Right lobe of liver (tissue), 6 donors: ENCODE measurements around the gene CCDC34. TPM values are rescaled to one million over a fixed set of nuclear protein-coding genes. Genes with fewer than 3 reads are reported as not detected.

Experiments used
- ATAC-seq, 4 donors: fragments of 200-7000 bp; cut with Tn5 transposase; one replicate each; pipeline ENCODE4 v1.9.1; 2020; ENCODE audit warnings: mild to moderate bottlenecking in 4 of 4, moderate library complexity in 4 of 4
- DNase-seq, 3 donors: peaks; one replicate each; pipeline ENCODE4 v3.0.0-alpha.2; 2020
- H3K27ac ChIP-seq, 3 donors: fragments of 200-600 bp; one replicate each; pipeline ENCODE4 v1.8.0; 2022
- H3K27me3 ChIP-seq, 2 donors: fragments of 200-600 bp; one replicate each; pipeline ENCODE4 v1.8.0; 2022
- H3K36me3 ChIP-seq, 4 donors: fragments of 200-600 bp; sonication (generic) in 1 of 4; one replicate each; pipeline versions ENCODE4 v1.5.1 to v1.8.0; 2017 to 2022; ENCODE audit warnings: control low read depth in 1 of 4
- H3K4me1 ChIP-seq, 4 donors: fragments of 200-600 bp; sonication (generic) in 1 of 4; one replicate each; pipeline versions ENCODE4 v1.5.1 to v1.8.0; 2017 to 2022; ENCODE audit warnings: control low read depth in 1 of 4
- H3K4me3 ChIP-seq, 3 donors: fragments of 200-600 bp; one replicate each; pipeline ENCODE4 v1.8.0; 2022
- H3K9me3 ChIP-seq, 4 donors: fragments of 200-600 bp; sonication (generic) in 1 of 4; one replicate each; pipeline versions ENCODE4 v1.5.1 to v1.8.0; 2017 to 2022; ENCODE audit warnings: control low read depth in 1 of 4
- POLR2A ChIP-seq: fragments of 450-650 bp; IDR thresholded peaks from one replicate; pipeline ENCODE4 v1.6.1; 2017; ENCODE audit warnings: antibody characterized with exemption, mild to moderate bottlenecking
- WGBS: methylation state at CpG from one replicate; pipeline ENCODE4 v1.1.6; 2018; ENCODE audit warnings: low coverage, low lambda C conversion rate; ENCODE audit not compliant: insufficient coverage; ENCODE audit errors: missing lambda C conversion rate; 5-methylcytosine and 5-hydroxymethylcytosine counted together
- intact Hi-C, 2 donors: fragments of 100-400 bp; cut with DNase I; formaldehyde crosslinking; loops; one replicate each; pipeline versions ENCODE4 v1.11.2 to v1.14.1; 2022
- total RNA-seq, 6 experiments: library from RNA; depleted of rRNA in 2 of 6; stranded (reverse); fragments of >200 nt in 2 of 6; fragmentation: NEBNext Ultra II Directional in 3 of 6; extraction: Animal tissue kit (Norgen Biotek cat#: 25700) in 3 of 6; gene quantifications; one replicate each; pipeline versions ENCODE4 v1.1.0 to v1.2.4, GENCODE V29; 2016 to 2023
- TF ChIP-seq, protein P1 (sequence below), 4 donors: fragments of 200-600 bp in 3 of 4; fragments of 450-650 bp in 1 of 4; IDR thresholded peaks; one replicate each; pipeline versions ENCODE4 v1.5.1 to v1.8.0; 2016 to 2022; ENCODE audit warnings: antibody characterized with exemption in 4 of 4, mild to moderate bottlenecking in 2 of 4
- donor health status: DM: no; HTN: yes; CAD: no.
- donor health status: DM: no; HTN: no; CAD: no.
- donor health status: DM: no; HTN: no; CAD: no.
- donor health status: DM: no; HTN: yes; CAD: no.
- donor health status: DM: no; HTN: yes; CAD: no.

CCDC34 gene
- total RNA-seq, 6 experiments from 2014 or later, result 1.8 to 3.6 (median 2.1) TPM

DNA sequence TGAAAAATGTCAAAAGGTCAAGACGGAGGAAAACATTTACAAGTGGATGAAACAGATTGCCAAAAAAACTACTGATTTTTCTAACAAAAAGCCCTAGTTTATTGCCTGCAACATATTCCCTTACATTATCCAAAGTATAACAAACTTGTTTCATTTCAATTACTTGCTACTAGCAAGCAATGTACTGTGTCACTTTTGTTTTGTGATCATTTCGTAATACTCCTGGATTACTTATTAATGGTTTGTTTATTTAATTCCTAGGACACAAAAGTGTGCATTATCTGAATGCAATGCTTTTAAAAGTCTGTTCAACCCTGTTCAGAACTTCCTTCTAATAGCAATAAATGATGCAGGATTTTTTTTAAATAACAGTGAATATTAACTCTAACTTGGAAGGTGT, 50.9 kb downstream of the CCDC34 start:
- Histone ChIP-seq H3K4me1 (peaks cover 0 to 23% (median 9%) of the 10 kb centered on the region in 4 donors), H3K4me3 (no peak overlapping the region), H3K36me3 (no peaks in the 10 kb centered on the region), H3K9me3 (no peaks in the 10 kb centered on the region), H3K27ac (peak overlapping the region in 2 of 3 donors; percentile 55 to 61), H3K27me3 (no peaks in the 10 kb centered on the region)
- no peak for TF ChIP-seq POLR2A
- TF ChIP-seq, protein P1, sequence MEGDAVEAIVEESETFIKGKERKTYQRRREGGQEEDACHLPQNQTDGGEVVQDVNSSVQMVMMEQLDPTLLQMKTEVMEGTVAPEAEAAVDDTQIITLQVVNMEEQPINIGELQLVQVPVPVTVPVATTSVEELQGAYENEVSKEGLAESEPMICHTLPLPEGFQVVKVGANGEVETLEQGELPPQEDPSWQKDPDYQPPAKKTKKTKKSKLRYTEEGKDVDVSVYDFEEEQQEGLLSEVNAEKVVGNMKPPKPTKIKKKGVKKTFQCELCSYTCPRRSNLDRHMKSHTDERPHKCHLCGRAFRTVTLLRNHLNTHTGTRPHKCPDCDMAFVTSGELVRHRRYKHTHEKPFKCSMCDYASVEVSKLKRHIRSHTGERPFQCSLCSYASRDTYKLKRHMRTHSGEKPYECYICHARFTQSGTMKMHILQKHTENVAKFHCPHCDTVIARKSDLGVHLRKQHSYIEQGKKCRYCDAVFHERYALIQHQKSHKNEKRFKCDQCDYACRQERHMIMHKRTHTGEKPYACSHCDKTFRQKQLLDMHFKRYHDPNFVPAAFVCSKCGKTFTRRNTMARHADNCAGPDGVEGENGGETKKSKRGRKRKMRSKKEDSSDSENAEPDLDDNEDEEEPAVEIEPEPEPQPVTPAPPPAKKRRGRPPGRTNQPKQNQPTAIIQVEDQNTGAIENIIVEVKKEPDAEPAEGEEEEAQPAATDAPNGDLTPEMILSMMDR (IDR thresholded peaks at IDR 0.05), result no peak
- WGBS, result 24% methylated on average over 2 of the region's 2 CpGs
- DNase-seq (no peak), ATAC-seq (peak; percentile 86 to 96 (median 94))
- intact Hi-C loops, result no loop called here

DNA sequence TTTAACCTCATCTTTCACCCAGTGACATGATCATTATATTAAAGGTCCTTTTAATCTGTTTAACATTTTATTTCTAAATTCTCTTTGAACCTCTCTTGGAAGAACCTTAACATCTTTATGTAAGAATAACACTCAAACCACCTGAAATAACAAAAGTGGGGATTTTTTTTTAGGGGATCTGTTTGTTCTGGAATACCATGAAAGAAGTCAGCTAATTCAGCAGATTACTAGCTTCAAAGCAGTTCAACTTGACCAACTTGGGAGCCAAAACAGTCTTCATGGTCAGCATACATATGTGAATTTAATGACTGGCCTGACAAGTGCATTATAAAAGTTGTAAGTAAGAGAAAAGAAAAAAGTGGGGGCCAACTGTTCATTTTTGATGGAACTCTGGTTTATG, 52.3 kb downstream of the CCDC34 start:
- peaks cover 0 to 23% (median 9%) of the 10 kb centered on the region in 4 donors for H3K4me1 ChIP-seq

DNA sequence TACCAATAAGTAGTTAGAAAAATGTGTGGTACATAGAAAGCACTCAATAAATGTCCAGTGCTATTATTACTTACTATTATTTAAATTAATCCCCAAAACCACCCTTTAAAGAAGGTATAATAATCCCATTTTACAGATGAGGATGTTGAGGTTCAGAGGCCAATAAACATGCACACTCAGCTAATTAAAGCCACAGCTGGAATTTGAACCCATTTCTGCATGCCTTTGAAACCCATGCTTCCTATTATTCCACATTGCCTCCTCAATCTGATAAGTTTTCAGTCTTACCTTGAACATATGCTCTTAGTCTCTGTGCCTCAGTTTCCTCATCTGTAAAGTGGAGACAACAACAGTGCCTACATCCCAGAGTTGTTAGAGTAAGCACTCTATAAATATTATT, 52.8 kb downstream of the CCDC34 start:
- intact Hi-C loops, result no loop called here
- no peaks in the 10 kb centered on the region for H3K36me3 ChIP-seq
- no peak for ATAC-seq

More for the DNA sequence above, 52.3 kb downstream of the CCDC34 start:
- no peak overlapping the region for H3K4me3 ChIP-seq
- H3K9me3 ChIP-seq, result no peaks in the 10 kb centered on the region
- DNase-seq (no peak), ATAC-seq (no peak)
- no peaks in the 10 kb centered on the region for H3K36me3 ChIP-seq
- no peak for TF ChIP-seq POLR2A
- TF ChIP-seq, protein P1 (IDR thresholded peaks at IDR 0.05), result no peak
- intact Hi-C loops, result no loop called here
- no peak overlapping the region for H3K27ac ChIP-seq
- no peaks in the 10 kb centered on the region for H3K27me3 ChIP-seq

DNA sequence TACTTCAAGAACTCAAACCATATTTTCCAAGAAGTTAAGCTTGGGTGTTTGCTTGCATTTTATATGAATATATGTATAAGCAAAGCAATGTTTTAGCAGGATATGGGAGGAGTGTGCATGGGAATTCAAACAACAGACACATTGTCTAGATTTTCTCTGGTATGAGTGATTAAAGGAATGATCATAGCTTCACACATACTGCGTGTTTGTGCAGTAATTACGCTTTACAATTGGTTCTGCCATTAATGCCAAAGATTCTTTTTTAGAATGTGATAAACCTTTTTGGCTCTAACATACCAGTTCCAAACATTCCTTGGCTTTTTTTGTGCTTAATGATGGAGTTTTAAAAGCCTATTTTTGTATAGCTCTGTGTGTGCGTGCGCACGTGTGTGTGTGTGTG, 54.0 kb downstream of the CCDC34 start:
- Histone ChIP-seq H3K27ac (no peak overlapping the region), H3K27me3 (no peaks in the 10 kb centered on the region), H3K4me3 (no peak overlapping the region), H3K4me1 (peaks cover 0 to 23% (median 9%) of the 10 kb centered on the region in 4 donors), H3K9me3 (no peaks in the 10 kb centered on the region), H3K36me3 (no peaks in the 10 kb centered on the region)
- ATAC-seq, result no peak
- no peak for DNase-seq
- TF ChIP-seq POLR2A, result no peak
- WGBS, result 75% methylated on average over 5 of the region's 5 CpGs
- intact Hi-C loops, result loop anchor here in 1 of 2 donors (10.0 kb wide), 1 partner anchor 166 kb away; the partner anchor contains the start of gene LGR4

More for the DNA sequence above, 52.8 kb downstream of the CCDC34 start:
- Histone ChIP-seq H3K27me3 (no peaks in the 10 kb centered on the region), H3K4me1 (peaks cover 0 to 23% (median 9%) of the 10 kb centered on the region in 4 donors), H3K27ac (no peak overlapping the region), H3K9me3 (no peaks in the 10 kb centered on the region), H3K4me3 (no peak overlapping the region)
- no peak for TF ChIP-seq POLR2A
- TF ChIP-seq, protein P1 (IDR thresholded peaks at IDR 0.05), result no peak
- no peak for DNase-seq

DNA sequence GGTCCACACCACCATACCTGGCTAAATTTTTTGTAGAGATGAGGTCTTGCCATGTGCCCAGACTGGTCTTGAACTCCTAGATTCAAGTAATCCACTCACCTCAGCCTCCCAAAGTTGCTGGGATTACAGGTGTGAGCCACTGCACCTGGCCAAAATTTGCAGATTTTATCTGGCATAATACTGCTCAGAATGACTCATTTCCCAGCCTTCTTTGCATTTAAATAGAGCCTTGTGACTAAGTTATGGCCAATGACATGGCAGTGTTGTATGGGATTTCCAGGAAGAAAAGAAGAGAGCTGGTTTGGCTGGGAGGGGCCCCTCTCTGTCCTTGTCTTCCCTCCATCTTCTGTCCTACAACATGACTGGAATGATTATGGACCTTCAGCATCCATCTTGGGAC, 55.8 kb downstream of the CCDC34 start:
- ATAC-seq, result no peak
- intact Hi-C loops, result loop anchor here in 1 of 2 donors (10.0 kb wide), 1 partner anchor 168 kb away; the partner anchor contains the start of gene LGR4
- DNase-seq, result no peak

More for the DNA sequence above, 55.8 kb downstream of the CCDC34 start:
- Histone ChIP-seq H3K27me3 (no peaks in the 10 kb centered on the region), H3K4me1 (peaks cover 0 to 12% (median 5%) of the 10 kb centered on the region in 4 donors), H3K36me3 (no peaks in the 10 kb centered on the region), H3K27ac (no peak overlapping the region), H3K4me3 (no peak overlapping the region), H3K9me3 (no peaks in the 10 kb centered on the region)
- TF ChIP-seq, protein P1 (IDR thresholded peaks at IDR 0.05), result no peak
- TF ChIP-seq POLR2A, result no peak
